GM19025 (cell line): ENCODE data around the gene SLC25A21.
"Not testable (repeated sequence)": the region's sequence is repeated elsewhere in the genome, so short reads cannot be mapped to it uniquely, and the experiment has no call there.

Experiments used
- ATAC-seq: cut with Tn5 transposase; IDR thresholded peaks from one replicate; pipeline ENCODE4 v1.9.1; 2021; ENCODE audit warnings: mild to moderate bottlenecking, low read depth, moderate library complexity; ENCODE audit not compliant: unreplicated experiment

The SLC25A21 gene

GRCh38 chr14:37172024-37172869 is at the start of gene SLC25A21:
TSS of gene SLC25A21 (minus strand) at chr14:37172606.
- no peak for ATAC-seq

- no peak for ATAC-seq
These were observed 48.7 kb upstream of the SLC25A21 start for GRCh38 chr14:37221073-37221472.

GRCh38 chr14:37215345-37215744 is 42.9 kb upstream of the SLC25A21 start:
- no peak for ATAC-seq

- no peak for ATAC-seq
These were observed 40.6 kb upstream of the SLC25A21 start for GRCh38 chr14:37213016-37213415.

- ATAC-seq = no peak
These were observed 38.0 kb upstream of the SLC25A21 start for GRCh38 chr14:37210448-37210847.

GRCh38 chr14:37209617-37210016 is 37.2 kb upstream of the SLC25A21 start:
- not testable (repeated sequence) for ATAC-seq

GRCh38 chr14:37205623-37206605 is 33.5 kb upstream of the SLC25A21 start:
- not testable (repeated sequence) for ATAC-seq

GRCh38 chr14:37203423-37203822 is 31.0 kb upstream of the SLC25A21 start:
- ATAC-seq = no peak

GRCh38 chr14:37202812-37203211 is 30.4 kb upstream of the SLC25A21 start:
- no peak for ATAC-seq

- no peak for ATAC-seq
These were observed 29.9 kb upstream of the SLC25A21 start for GRCh38 chr14:37202265-37202664.

GRCh38 chr14:37201724-37202123 is 29.3 kb upstream of the SLC25A21 start:
- no peak for ATAC-seq

- ATAC-seq = no peak
These were observed 26.5 kb upstream of the SLC25A21 start for GRCh38 chr14:37198907-37199306.

- no peak for ATAC-seq
These were observed 25.8 kb upstream of the SLC25A21 start for GRCh38 chr14:37198273-37198598.

- no peak for ATAC-seq
These were observed 25.2 kb upstream of the SLC25A21 start, which contains the start of gene MIPOL1 for GRCh38 chr14:37197421-37198272. TSS of gene MIPOL1 (plus strand) at chr14:37197937. CDS start at chr14:37247889, 49,952 bp downstream.

GRCh38 chr14:37196604-37197420 is 24.4 kb upstream of the SLC25A21 start:
- ATAC-seq = no peak

- no peak for ATAC-seq
These were observed 22.9 kb upstream of the SLC25A21 start for GRCh38 chr14:37195327-37195726.

- no peak for ATAC-seq
These were observed 22.3 kb upstream of the SLC25A21 start for GRCh38 chr14:37194698-37195097.

- ATAC-seq = not testable (repeated sequence)
These were observed 17.3 kb upstream of the SLC25A21 start for GRCh38 chr14:37189733-37190132.

- ATAC-seq = not testable (repeated sequence)
These were observed 15.6 kb upstream of the SLC25A21 start for GRCh38 chr14:37187840-37188577.
